Mucosa of descending colon (tissue), 3 donors: ENCODE results near the gene PSRC1. TPM values are rescaled to one million over a fixed set of nuclear protein-coding genes. Genes with fewer than 3 reads are reported as not detected.

Experiments
- ATAC-seq: fragments of 200-7000 bp; cut with Tn5 transposase; one replicate; pipeline ENCODE4 v1.9.1; 2020; ENCODE audit warnings: mild to moderate bottlenecking, moderate library complexity
- DNase-seq, 3 donors: peaks; one replicate each; pipeline ENCODE4 v3.0.0-alpha.2; 2020
- H3K36me3 ChIP-seq: fragments of 200-600 bp; one replicate; pipeline ENCODE4 v1.8.0; 2021; ENCODE audit warnings: low read depth, mild to moderate bottlenecking
- H3K4me1 ChIP-seq: fragments of 200-600 bp; one replicate; pipeline ENCODE4 v1.8.0; 2021; ENCODE audit warnings: low read depth, mild to moderate bottlenecking
- H3K4me3 ChIP-seq: fragments of 200-600 bp; one replicate; pipeline ENCODE4 v1.8.0; 2021; ENCODE audit warnings: mild to moderate bottlenecking
- H3K9me3 ChIP-seq: fragments of 200-600 bp; one replicate; pipeline ENCODE4 v1.8.0; 2021; ENCODE audit warnings: mild to moderate bottlenecking
- intact Hi-C, 2 donors: fragments of 100-400 bp; cut with DNase I in 1 of 2; cut with micrococcal nuclease in 1 of 2; formaldehyde crosslinking; loops; one replicate each; pipeline versions ENCODE4 v1.11.0 to v1.11.1; 2022; cut with DNase I, micrococcal nuclease
- total RNA-seq, 3 donors: library from RNA; stranded (reverse); fragmentation: NEBNext Ultra II Directional in 2 of 3; extraction: Animal tissue kit (Norgen Biotek cat#: 25700) in 2 of 3; gene quantifications; one replicate each; pipeline versions ENCODE4 v1.2.1 to v1.2.4, GENCODE V29; 2021 to 2023
- TF ChIP-seq, protein P1 (sequence below): fragments of 200-600 bp; IDR thresholded peaks from one replicate; pipeline ENCODE4 v1.8.0; 2022; ENCODE audit warnings: antibody characterized with exemption, mild to moderate bottlenecking
- donor health status: DM: no; HTN: no; CAD: no; lungs with moderate emphysema.
- donor health status: DM: no; HTN: no; CAD: no.
- donor health status: DM: no; HTN: yes; CAD: no.

Gene PSRC1
- total RNA-seq, 3 donors from 2014 or later: 3.4 to 9.0 (median 4.2) TPM

DNA sequence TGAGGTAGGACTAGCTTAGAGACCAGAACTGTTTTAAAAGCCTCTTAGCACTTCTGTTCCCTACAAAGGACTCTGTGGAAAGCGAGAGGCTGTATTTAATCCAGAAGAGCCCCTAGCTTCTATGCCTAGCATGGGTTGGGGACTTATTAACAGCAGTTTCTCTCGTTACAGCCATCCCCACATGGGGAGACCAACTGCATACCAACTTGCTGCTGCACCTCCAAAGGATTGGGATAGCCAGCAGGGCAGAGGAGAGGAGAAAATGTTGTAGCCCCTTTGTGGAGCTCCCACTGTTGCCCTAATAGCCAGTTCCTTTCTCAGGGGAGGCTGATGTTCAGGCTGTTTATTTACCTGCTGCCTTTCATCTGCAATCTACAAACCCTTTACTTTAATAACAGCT is 44.6 kb downstream of the PSRC1 start:
- Histone ChIP-seq H3K4me1 (peaks cover 7% of the 10 kb centered on the region), H3K36me3 (no peaks in the 10 kb centered on the region), H3K9me3 (no peaks in the 10 kb centered on the region), H3K4me3 (no peak overlapping the region)
- intact Hi-C loops: no loop called here
- DNase-seq: no peak
- TF ChIP-seq, protein P1, sequence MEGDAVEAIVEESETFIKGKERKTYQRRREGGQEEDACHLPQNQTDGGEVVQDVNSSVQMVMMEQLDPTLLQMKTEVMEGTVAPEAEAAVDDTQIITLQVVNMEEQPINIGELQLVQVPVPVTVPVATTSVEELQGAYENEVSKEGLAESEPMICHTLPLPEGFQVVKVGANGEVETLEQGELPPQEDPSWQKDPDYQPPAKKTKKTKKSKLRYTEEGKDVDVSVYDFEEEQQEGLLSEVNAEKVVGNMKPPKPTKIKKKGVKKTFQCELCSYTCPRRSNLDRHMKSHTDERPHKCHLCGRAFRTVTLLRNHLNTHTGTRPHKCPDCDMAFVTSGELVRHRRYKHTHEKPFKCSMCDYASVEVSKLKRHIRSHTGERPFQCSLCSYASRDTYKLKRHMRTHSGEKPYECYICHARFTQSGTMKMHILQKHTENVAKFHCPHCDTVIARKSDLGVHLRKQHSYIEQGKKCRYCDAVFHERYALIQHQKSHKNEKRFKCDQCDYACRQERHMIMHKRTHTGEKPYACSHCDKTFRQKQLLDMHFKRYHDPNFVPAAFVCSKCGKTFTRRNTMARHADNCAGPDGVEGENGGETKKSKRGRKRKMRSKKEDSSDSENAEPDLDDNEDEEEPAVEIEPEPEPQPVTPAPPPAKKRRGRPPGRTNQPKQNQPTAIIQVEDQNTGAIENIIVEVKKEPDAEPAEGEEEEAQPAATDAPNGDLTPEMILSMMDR: no peak
- ATAC-seq: no peak

DNA sequence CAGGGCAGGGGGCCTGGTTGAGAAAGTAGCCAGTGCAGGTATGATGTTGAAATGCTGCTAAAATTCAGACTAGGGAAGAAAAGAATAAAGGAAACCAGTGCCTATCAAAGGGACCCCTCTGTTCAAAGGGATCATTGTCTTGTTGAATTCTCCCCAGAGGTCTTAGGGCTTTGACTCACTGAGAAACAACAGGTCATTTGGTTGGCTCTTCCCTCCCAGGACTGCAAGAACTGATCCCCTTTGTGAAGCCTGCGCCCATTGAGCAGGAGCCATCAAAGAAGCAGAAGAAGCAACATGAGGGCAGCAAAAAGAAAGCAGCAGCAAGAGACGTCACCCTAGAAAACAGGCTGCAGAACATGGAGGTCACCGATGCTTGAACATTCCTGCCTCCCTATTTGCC is 45.4 kb downstream of the PSRC1 start:
- no peaks in the 10 kb centered on the region for H3K36me3 ChIP-seq
- no peak overlapping the region for H3K4me3 ChIP-seq
- DNase-seq: no peak
- intact Hi-C loops: no loop called here
- H3K4me1 ChIP-seq: peaks cover 7% of the 10 kb centered on the region
- TF ChIP-seq, protein P1: no peak
- ATAC-seq: no peak
- H3K9me3 ChIP-seq: no peaks in the 10 kb centered on the region

DNA sequence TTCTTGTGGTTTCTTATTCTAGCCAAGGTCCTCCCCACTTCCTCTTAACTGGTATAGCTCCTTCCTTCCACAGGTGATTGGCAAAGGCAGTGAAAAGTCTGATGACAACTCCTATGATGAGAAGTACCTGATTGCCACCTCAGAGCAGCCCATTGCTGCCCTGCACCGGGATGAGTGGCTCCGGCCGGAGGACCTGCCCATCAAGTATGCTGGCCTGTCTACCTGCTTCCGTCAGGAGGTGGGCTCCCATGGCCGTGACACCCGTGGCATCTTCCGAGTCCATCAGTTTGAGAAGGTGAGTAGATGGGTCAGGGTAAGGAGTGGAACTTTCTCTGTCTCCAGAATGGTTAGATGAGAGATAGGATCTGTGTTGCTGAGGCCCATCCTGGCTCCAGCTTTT is 47.8 kb downstream of the PSRC1 start:
- intact Hi-C loops: no loop called here
- Histone ChIP-seq H3K36me3 (peaks cover 5% of the 10 kb centered on the region), H3K4me1 (no peaks in the 10 kb centered on the region), H3K9me3 (no peaks in the 10 kb centered on the region), H3K4me3 (no peak overlapping the region)
- TF ChIP-seq, protein P1: no peak
- DNase-seq: no peak
- ATAC-seq: no peak

DNA sequence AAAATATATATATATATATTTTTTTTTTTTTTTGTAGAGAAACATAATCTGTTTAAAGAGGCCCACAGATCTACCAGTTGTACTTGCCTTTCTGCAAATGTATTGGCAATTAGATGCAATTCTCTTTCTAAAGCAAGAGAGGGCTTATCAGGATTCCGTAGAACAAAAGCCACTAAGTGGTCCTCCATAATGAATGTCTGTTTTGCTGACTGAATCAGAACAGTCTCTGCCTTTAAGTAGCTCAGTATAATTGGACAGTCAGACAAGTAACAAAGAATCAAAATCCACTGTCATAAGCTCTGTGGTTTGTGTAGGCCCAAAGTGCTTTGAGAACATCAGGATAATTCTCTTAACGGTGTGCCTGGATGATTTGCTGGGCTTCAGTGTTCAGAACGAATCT is 51.9 kb downstream of the PSRC1 start:
- peaks cover 10% of the 10 kb centered on the region for H3K36me3 ChIP-seq
- no peaks in the 10 kb centered on the region for H3K9me3 ChIP-seq
- no peak for ATAC-seq
- no peaks in the 10 kb centered on the region for H3K4me1 ChIP-seq
- TF ChIP-seq, protein P1: no peak
- intact Hi-C loops: no loop called here
- DNase-seq: no peak
- H3K4me3 ChIP-seq: no peak overlapping the region

Other genes starting within 250 kb of the PSRC1 start
- 10 to 100 TPM in 1 of 3 donors, 1 to 10 TPM in 2; 6.5 to 25.4 (median 7.5) TPM for gene WDR47, start 241.0 kb downstream of the PSRC1 start, total RNA-seq
- 10 to 100 TPM; 35.7 to 52.8 (median 36.5) TPM for gene TAF13, start 207.1 kb downstream of the PSRC1 start, total RNA-seq
- gene TMEM167B, start 192.4 kb downstream of the PSRC1 start, total RNA-seq: 10 to 100 TPM; 38.5 to 48.1 (median 45.9) TPM
- gene ELAPOR1, start 169.0 kb downstream of the PSRC1 start, total RNA-seq: 100 to 1,000 TPM in 2 of 3 donors, 10 to 100 TPM in 1; 30.6 to 119 (median 107) TPM
- gene SARS1, start 69.2 kb downstream of the PSRC1 start, total RNA-seq: 100 to 1,000 TPM; 124 to 143 (median 125) TPM
- gene CELSR2, start 33.6 kb downstream of the PSRC1 start, total RNA-seq: 10 to 100 TPM in 1 of 3 donors, 1 to 10 TPM in 2; 2.8 to 14.7 (median 3.2) TPM
- not detected for gene MYBPHL, start 23.9 kb upstream of the PSRC1 start, total RNA-seq
- 100 to 1,000 TPM in 2 of 3 donors, 10 to 100 TPM in 1; 89.8 to 109 (median 107) TPM for gene SORT1, start 114.8 kb upstream of the PSRC1 start, total RNA-seq
- gene PSMA5, start 143.3 kb upstream of the PSRC1 start, total RNA-seq: 100 to 1,000 TPM in 1 of 3 donors, 10 to 100 TPM in 2; 67.9 to 103 (median 71.0) TPM
- gene SYPL2, start 183.4 kb upstream of the PSRC1 start, total RNA-seq: 1 to 10 TPM in 1 of 3 donors, under 1 TPM in 2; 0.12 to 6.6 (median 0.34) TPM
- 1 to 10 TPM; 2.5 to 4.4 (median 3.5) TPM for gene ATXN7L2, start 200.8 kb upstream of the PSRC1 start, total RNA-seq
- 10 to 100 TPM; 16.0 to 18.7 (median 18.1) TPM for gene CYB561D1, start 210.9 kb upstream of the PSRC1 start, total RNA-seq
- 1 to 10 TPM; 2.2 to 9.9 (median 3.9) TPM for gene AMIGO1, start 226.6 kb upstream of the PSRC1 start, total RNA-seq